Posterior cingulate gyrus (tissue), 11 donors: Measurements from ENCODE around the gene ITGA11.
A peak's percentile ranks its signal among the peaks of the same experiment; 100 is the strongest.

Source experiments
- DNase-seq, 10 donors: peaks; one replicate each; pipeline versions ENCODE4 v3.0.0 to v3.0.0-alpha.2; 2020 to 2021; ENCODE audit warnings: mixed read lengths in 3 of 10
- intact Hi-C: fragments of 100-400 bp; cut with DNase I; formaldehyde crosslinking; loops from one replicate; pipeline ENCODE4 v1.15.1; 2023

The ITGA11 gene

DNA sequence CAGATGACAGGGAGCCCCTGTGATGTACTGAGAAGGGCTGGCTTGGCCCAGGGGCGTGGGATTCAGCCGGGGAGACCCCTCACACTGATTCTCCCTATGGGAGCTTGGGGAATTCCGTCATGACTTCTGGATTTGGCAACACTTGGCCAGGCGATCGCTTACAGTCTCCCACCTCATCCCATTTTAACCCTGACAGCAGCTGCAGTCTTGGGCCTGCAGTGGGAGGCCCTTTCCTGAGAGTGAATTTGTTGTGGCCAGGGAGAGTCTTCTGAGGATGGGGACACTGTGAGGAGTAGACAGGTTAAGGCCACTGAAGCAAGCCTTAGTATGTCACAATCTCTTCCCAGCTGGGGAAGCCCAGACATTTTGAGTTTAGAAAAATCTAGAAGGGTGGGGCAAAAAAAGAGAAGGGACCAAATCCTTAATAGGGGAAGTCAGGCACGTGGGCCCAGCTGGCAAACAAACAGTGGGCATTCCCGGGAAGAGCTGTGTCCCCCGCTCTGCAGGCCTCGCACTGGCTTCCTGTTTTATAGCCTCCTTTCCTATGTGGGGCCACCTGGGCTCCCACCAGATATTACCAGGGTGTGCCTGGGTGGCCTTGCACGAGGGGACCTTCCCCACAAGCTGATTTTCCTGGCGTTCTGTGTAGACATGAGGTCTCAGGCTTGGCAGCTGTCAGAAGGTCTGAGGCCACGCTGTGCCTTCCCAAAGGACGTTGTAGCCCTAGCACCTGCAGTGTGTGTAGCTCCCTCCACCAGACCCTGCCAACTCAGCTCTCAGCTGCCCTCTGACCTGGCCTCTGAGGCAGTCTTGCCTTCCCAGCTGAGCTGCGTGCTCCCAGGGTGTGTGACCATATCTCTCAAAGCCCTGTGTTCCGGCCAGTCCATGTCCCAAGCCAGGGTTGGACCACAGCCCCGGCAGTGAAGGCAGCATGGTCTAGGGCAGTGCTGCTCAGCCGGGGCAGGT lies 89.9 kb downstream of the ITGA11 start:
- DNase-seq: peak in 2 of 10 donors; percentile 57 to 67
- intact Hi-C loops: no loop called here

GRCh38 chr15:68340726-68341671 lies 91.0 kb downstream of the ITGA11 start:
- intact Hi-C loops: no loop called here
- peak in 2 of 10 donors; percentile 52 to 58 for DNase-seq

DNA sequence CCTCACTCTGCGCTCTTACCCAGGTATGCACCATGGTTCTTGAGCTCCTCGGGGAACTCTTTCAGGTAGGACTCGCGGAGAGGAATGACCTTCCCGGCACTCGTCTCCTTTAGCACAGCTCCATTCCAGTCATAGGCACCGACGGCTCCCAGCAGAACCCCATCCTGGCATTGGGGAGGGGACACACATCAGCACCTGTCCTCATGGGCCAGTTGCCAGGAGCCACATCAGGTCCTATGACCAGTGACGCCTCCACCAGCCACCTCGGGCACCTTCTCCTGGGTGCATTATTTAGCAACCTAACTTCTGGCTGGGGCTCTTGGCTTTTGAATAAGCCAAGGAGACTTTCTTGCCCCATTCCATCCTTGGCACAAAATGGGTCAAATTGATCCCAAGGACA lies 92.5 kb downstream of the ITGA11 start:
- intact Hi-C loops: no loop called here
- DNase-seq: peak in 3 of 10 donors; percentile 25 to 67 (median 53)

GRCh38 chr15:68337826-68338225 lies 94.1 kb downstream of the ITGA11 start:
- intact Hi-C loops: no loop called here
- DNase-seq: peak in 1 of 10 donors; percentile 19

GRCh38 chr15:68336516-68336915 lies 95.4 kb downstream of the ITGA11 start:
- DNase-seq: no peak
- intact Hi-C loops: no loop called here

GRCh38 chr15:68335655-68336054 lies 96.3 kb downstream of the ITGA11 start:
- intact Hi-C loops: no loop called here
- DNase-seq: peak in 1 of 10 donors; percentile 70

DNA sequence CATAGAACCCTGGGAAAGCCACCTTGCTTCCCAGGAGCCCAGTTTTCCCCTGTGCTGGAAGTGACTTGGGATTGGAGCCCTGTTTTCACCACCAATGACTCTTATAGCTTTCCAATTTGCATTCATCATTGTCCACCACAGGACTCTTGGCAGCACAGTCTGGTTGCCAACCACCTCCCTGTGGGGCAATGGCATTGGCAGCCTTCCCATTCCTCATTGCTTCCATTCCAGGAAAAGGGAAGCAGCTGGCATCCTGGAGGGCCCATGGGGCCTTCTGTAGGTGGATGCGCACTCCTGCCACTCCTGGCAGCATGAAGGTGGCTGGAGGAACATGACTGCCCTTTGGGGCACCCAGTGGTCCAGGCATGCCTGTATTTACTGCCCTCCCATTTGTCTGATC lies 96.7 kb downstream of the ITGA11 start:
- intact Hi-C loops: no loop called here

GRCh38 chr15:68334661-68335124 lies 97.3 kb downstream of the ITGA11 start:
- peak in 1 of 10 donors; percentile 59 for DNase-seq
- intact Hi-C loops: no loop called here

More for the DNA sequence above, 96.7 kb downstream of the ITGA11 start:
- peak in 4 of 10 donors; percentile 37 to 64 (median 42) for DNase-seq

- peak in 1 of 10 donors; percentile 53 for DNase-seq
- intact Hi-C loops: no loop called here
Observed at GRCh38 chr15:68333775-68334470, 98.0 kb downstream of the ITGA11 start.

DNA sequence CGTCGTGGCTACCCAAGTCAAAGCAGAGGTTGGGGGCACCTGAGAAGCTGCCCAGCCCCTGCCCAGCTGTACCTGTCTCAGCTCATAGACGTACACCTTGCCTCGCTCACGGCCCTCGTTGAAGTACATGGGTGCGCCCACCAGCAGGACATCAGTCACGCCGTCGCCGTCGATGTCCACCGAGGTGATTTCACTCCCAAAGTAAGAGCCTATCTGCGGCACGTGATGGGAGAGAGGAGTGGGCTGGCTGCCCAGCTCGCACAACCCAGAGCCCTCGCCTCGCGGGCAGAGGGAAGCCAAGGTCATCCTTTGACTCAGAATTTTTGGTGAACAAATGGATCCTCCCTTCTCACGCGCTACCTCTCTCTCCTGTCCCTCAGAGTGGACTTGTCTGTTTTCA lies 99.7 kb downstream of the ITGA11 start:
- peak in 1 of 10 donors; percentile 58 for DNase-seq

GRCh38 chr15:68330901-68331300 lies 101.1 kb downstream of the ITGA11 start:
- intact Hi-C loops: loop anchor here (1.0 kb wide), 1 partner anchor 187 kb away; no protein-coding TSS in a partner anchor
- DNase-seq: peak in 8 of 10 donors; percentile 18 to 90 (median 52)

More for the DNA sequence above, 99.7 kb downstream of the ITGA11 start:
- intact Hi-C loops: no loop called here

DNA sequence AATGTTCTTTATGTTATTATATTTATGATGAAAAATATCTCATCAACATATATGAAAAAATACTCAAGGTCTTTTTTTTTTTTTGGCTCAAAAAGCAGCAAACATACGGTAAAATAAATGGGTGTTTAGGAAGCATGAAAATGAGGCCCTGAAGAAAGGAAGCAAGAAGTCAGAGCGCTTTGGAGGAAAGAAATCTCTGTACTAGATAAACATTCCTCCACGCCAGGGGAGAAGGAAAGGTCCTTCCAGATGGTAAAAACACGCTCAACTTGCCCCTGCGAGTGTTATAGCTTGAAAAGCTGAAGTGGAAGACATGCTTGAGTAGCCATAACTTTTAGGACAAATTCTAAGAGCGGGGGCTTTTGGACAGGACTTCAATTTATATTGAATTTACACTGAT lies 101.5 kb downstream of the ITGA11 start:
- no peak for DNase-seq
- intact Hi-C loops: loop anchor here (1.0 kb wide), 1 partner anchor 188 kb away; no protein-coding TSS in a partner anchor

GRCh38 chr15:68328964-68329363 lies 103.0 kb downstream of the ITGA11 start:
- intact Hi-C loops: no loop called here

GRCh38 chr15:68328443-68328842 lies 103.5 kb downstream of the ITGA11 start:
- no peak for DNase-seq
- intact Hi-C loops: no loop called here

More at GRCh38 chr15:68328964-68329363, 103.0 kb downstream of the ITGA11 start:
- no peak for DNase-seq

DNA sequence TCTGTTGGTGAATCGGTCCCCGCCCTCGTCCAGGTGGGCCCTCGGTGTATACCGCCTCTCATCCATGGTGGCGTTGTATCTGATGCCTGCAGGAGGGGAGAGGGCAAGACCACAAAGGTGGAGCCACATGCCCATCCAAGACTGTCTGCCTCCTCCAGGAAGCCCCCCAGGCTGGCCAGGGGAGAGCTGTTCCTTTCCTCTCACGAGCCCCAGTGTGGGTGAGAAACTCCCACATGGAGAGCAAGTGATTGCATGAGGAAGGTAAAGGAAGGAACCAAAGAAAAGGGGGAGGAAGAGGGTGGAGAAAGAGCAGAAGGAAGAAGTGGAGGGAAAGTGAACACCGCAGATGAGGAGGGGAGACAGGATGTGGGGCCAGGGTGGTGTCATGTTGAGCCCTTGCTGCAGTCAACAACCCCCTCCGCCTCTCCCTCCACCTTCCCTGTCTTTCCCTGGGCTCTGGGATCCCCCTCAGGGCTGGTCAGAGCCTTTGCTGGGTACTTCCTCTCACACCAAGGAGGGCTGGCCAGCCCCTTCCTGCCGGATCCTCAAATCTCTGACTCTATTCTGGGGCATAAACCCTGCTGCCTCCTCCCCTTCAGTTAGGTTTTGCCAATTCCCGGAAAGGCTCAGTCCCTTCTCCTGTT lies 105.1 kb downstream of the ITGA11 start:
- no peak for DNase-seq
- intact Hi-C loops: no loop called here

DNA sequence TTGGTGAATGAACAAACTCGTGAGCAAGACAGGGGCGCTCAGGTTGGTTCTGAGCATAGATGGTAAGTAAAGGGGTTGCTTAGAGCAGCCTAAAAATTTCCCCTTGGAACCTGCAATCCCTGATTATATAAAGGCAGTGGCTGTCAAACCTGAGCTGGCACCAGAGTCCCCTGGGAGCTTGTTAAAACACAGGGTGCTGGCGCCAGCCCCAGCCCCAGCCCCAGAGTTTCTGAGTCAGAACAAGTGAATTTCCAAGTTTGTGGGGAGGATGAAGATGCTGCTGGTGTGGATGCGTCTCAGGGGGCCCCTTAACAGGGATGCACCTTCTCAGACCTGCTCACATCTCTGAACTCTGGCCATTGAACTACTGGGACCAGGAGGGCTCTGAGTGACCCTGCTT lies 106.2 kb downstream of the ITGA11 start:
- DNase-seq: peak in 1 of 10 donors; percentile 8
- intact Hi-C loops: no loop called here

DNA sequence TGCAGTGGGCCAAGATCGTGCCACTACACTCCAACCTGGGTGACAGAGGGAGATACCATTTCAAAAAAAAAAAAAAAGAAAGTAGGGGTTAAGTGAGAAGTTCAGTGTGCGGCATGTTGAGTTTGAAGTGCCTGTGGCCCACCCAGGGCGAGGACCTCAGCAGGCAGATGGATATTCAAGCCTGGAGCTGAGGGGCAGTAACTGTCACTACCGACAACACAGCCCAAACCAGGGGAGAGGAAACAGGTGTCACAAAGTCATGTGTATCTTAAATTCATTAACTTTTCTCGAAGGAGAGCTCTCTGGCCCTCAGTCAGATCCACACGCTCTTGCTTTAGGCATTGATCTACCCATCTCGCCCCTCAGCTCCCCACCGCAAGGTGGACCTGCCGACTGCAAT lies 109.2 kb downstream of the ITGA11 start:
- intact Hi-C loops: no loop called here
- peak in 1 of 10 donors; percentile 17 for DNase-seq

DNA sequence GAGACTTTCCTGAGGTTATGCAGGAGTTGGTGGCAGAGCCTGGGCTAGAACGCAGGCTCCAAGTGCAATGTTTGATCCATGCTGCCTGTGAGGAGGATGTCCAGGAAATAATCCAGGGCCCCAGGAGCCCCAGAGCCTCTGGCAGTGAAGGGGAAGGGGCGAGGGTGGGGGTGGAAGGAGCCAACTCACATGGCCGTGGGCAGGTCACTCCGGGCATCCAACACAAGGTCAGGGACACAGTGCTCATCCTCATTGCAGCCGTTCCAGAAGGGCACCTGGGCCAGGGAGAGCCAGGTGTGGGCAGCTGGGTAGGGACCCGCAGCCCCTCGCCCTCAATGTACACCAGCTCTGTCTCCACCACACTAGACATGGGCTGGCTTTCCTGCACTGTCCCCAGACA lies 110.7 kb downstream of the ITGA11 start:
- DNase-seq: peak in 3 of 10 donors; percentile 17 to 48 (median 39)
- intact Hi-C loops: no loop called here

DNA sequence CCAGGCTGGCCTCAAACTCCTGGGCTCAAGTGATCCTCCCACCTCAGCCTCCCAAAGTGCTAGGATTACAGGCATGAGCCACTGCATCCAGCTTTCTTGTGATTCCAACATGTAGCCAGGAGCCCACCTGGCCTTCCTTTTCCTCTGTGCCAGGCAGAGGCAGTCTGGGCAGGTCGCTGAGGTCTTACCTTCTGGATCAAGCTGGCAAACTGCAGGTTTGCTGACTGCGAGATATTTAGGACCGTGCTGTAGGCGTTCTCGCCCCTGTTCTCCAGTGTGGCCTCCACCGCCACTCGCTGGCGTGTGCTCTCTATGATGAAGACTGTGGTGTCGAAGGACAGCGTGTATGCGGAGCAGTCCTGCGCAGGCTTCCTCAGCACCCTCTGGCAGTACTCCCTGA lies 112.0 kb downstream of the ITGA11 start:
- peak in 3 of 10 donors; percentile 4 to 63 (median 37) for DNase-seq
- intact Hi-C loops: no loop called here
